NCI-H2171 (cell line): ENCODE measurements around the gene UNC13A.
A peak's percentile ranks its signal among the peaks of the same experiment; 100 is the strongest.

Experiments
- DNase-seq: peaks from one replicate; lab custom pipeline; 2025; lab: John Stamatoyannopoulos, UW

The UNC13A gene

DNA sequence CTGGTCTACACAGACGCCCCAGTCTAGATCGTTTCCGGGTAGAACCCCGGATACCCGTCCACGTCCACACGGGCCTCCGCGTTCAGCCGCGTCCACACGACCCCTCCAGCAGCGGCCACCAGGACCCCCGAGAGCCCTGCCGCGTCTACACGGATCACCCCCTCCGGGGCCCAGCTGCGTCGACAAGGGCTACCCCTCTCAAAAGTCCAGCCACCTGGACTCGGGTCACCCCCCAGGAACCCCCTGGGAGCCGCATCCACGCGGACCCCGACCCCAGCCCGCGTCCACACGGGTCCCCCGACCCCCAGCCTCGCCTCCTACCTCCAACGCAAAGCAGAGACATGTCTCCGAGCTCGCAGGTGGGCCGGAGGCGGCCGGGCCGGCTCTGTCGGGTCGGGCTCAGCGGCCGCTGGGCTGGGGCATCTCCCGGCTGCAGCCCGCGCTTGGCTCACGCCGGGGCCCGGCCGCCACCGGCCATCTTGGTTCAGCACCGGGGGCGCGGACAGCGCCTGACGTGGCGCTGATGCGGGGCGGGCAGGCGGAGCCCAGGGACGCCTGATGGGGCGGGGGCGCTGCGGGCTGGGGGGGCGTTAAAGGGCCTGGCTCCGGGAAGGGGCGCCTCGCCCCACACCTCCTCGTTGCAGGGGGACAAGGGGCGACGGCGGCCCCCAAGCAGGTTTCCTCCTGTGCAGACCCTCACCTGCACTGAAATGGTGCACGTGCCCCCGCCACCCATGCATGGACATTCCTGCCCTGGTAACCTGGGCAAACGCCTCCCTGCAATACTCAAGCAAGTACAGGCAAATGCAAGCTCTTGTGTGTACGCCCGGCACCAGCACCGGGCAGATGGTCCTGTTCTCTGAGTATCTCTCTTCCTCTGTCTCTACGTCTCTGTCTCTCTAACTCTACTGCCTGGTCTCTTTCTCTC is at the start of gene UNC13A:
Gene UNC13A, minus strand, starts transcription at position 498 of the 928 bp plus-strand sequence. Its CDS starts 155 bp downstream, at position 343.
- DNase-seq, result peak; percentile 40

DNA sequence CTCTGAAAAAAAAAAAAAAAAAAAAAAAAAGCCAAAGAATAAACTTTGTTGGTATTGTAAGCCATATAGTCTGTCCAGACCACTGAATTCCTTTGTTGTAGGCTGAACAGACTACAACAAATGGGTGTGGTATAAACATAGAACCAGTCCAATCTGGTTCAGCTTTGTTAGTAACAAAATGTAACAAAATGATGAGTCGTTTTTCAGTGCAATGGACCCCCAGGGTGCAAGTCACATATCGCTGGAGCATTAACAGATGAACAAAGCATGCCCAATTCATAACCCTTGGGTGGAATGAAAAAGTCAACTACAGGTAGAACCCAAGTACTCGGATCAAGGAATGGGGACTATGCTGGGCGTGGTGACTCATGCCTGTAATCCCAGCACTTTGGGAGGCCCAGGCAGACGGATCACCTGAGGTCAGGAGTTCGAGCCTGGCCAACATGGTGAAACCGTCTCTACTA is 49.6 kb upstream of the UNC13A start:
- DNase-seq, result no peak

DNA sequence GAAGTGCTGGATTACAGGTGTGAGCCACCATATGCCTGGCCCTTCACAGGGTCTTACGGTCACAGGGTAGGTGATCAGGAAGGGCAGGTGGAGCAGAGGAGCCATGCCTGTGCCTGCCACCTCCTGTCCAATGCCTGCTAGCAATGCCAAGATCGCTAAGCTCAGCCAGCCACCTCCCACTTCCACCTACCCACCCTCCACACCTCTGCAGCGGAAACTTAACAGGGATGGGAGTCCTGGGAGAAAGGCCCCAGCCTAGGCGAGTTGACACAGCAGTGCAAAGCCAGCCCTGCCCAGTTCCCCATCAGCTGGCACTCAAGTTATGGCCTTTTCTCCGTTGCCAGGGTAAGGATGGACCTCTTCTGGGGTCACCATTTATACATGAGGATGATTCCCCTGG is 47.3 kb upstream of the UNC13A start:
- DNase-seq, result no peak

DNA sequence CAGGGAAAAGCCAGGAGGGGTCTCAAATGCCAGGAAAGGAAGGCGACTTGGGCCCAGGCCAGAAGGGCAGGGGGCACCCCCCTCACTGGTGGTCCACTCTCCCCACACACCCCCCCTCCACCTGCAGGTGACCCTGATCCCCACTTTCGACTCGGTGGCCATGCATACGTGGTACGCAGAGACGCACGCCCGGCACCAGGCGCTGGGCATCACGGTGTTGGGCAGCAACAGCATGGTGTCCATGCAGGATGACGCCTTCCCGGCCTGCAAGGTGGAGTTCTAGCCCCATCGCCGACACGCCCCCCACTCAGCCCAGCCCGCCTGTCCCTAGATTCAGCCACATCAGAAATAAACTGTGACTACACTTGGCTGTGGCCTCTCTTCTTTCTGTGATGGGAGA is 46.0 kb upstream of the UNC13A start:
- no peak for DNase-seq

DNA sequence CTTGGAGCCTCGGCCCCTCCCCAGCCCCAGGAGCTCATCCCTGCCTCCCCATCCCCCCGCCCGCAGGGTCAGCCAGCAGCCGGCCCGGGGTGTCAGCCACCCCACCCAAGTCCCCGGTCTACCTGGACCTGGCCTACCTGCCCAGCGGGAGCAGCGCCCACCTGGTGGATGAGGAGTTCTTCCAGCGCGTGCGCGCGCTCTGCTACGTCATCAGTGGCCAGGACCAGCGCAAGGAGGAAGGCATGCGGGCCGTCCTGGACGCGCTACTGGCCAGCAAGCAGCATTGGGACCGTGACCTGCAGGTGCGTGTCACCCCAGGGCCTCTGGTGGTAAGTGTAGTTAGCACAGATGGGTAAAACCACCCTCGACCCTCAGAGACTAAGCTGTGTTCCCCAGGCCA is 45.0 kb upstream of the UNC13A start:
- no peak for DNase-seq

DNA sequence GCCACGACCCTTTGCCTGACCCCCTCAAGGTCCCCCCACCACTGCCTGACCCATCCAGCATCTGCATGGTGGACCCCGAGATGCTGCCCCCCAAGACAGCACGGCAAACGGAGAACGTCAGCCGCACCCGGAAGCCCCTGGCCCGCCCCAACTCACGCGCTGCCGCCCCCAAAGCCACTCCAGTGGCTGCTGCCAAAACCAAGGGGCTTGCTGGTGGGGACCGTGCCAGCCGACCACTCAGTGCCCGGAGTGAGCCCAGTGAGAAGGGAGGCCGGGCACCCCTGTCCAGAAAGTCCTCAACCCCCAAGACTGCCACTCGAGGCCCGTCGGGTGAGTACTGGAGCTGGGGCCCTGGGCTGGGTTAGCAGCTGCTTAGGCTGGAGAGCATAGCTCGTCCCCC is 39.7 kb upstream of the UNC13A start:
- no peak for DNase-seq

DNA sequence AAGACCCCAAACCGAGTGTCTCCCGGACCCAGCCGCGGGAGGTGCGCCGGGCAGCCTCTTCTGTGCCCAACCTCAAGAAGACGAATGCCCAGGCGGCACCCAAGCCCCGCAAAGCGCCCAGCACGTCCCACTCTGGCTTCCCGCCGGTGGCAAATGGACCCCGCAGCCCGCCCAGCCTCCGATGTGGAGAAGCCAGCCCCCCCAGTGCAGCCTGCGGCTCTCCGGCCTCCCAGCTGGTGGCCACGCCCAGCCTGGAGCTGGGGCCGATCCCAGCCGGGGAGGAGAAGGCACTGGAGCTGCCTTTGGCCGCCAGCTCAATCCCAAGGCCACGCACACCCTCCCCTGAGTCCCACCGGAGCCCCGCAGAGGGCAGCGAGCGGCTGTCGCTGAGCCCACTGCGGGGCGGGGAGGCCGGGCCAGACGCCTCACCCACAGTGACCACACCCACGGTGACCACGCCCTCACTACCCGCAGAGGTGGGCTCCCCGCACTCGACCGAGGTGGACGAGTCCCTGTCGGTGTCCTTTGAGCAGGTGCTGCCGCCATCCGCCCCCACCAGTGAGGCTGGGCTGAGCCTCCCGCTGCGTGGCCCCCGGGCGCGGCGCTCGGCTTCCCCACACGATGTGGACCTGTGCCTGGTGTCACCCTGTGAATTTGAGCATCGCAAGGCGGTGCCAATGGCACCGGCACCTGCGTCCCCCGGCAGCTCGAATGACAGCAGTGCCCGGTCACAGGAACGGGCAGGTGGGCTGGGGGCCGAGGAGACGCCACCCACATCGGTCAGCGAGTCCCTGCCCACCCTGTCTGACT is 39.0 kb upstream of the UNC13A start:
- no peak for DNase-seq

DNA sequence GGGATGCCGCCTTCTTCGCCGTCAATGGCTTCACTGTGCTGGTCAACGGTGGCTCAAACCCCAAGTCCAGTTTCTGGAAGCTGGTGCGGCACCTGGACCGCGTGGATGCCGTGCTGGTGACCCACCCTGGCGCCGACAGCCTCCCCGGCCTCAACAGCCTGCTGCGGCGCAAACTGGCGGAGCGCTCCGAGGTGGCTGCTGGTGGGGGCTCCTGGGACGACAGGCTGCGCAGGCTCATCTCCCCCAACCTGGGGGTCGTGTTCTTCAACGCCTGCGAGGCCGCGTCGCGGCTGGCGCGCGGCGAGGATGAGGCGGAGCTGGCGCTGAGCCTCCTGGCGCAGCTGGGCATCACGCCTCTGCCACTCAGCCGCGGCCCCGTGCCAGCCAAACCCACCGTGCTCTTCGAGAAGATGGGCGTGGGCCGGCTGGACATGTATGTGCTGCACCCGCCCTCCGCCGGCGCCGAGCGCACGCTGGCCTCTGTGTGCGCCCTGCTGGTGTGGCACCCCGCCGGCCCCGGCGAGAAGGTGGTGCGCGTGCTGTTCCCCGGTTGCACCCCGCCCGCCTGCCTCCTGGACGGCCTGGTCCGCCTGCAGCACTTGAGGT is 38.1 kb upstream of the UNC13A start:
- no peak for DNase-seq

DNA sequence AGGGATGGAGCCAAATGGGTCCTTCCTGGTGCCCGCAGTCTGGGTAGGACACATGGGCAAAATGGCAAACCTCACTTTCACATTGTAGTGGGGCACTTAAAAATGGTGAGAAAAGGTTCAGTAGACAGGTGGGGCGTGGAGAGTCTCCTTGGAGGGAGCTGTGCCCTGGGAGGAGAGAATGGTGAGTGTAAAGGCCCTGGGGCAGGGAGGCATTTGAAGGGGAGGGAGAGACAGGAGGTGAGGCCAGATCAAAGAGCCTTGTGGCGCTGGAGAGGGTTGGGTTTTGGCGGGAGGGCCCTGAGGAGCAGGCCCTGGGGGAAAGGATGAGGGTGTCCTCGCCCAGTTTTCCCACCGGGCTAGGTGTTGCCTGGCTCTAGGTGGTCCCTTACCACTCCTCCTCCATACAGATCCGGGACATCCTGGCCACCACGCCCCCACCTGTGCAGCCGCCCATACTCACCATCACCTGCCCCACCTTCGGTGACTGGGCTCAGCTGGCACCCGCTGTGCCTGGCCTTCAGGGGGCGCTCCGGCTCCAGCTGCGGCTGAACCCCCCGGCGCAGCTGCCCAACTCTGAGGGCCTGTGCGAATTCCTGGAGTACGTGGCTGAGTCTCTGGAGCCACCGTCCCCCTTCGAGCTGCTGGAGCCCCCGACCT is 37.4 kb upstream of the UNC13A start:
- no peak for DNase-seq

DNA sequence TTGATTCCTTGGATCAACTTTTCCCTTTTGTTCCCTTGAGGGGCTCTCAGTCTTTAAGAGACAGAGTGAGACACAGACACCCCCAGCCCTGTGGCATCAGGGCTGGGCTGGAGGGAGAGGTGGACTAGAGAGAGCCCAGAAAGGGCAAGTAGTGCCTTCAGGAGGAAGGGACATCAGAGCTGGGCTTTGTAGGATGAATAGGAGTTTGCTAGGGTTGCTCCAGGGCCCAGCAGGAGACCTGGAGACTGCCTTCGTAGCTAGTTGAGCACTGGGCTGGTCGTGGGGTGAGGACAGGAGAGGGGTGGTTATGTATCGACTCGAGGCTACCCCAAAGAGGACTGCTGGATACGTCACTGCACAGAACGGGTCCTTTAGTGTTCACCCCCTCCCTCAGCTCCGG is 36.5 kb upstream of the UNC13A start:
- no peak for DNase-seq

DNA sequence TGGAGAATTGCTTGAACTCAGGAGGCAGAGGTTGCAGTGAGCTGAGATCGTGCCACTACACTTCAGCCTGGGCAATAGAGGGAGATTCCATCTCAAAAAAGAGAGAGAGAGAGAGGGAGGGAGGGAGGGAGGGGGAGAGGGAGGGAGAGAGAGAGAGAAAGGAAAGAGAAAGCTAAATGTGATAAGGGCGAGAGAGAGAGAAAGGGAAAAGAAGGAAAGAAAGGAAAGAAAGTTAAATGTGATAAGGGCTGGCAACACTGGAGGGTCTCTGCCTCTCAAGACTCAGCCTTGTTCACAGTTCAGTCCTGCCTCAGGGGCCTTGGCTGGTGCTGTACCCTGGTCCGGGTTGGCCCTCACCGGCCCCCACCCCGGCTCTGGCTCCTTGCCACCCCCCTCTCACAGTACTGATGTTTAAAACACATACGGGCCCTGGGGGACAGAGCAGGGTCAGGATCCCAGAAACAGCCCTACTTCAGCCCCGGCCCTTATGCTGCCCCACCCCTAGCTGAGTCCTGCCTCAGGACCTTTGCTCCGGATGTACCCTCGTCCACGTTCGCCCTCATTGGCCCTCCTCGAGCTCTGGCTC is 34.6 kb upstream of the UNC13A start:
- no peak for DNase-seq

DNA sequence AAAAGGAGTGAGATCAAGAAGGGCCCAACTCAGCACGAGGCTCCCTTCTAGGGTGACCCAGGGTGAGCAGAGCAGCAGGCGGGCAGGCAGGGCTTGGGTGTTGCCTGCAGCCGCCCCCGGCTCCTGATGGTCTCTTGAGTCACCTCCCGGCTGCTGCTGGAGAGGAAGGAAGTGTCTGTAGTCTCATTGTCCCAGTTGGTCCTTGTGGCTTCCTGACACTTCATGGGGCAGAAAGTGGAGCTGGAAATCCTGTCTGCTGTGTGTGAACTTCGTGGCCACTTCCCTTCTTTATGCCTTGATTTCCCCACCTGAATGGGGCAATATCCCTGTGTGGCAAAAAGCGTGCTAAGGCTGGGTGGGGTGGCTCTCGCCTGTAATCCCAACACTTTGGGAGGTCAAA is 33.7 kb upstream of the UNC13A start:
- DNase-seq, result no peak

DNA sequence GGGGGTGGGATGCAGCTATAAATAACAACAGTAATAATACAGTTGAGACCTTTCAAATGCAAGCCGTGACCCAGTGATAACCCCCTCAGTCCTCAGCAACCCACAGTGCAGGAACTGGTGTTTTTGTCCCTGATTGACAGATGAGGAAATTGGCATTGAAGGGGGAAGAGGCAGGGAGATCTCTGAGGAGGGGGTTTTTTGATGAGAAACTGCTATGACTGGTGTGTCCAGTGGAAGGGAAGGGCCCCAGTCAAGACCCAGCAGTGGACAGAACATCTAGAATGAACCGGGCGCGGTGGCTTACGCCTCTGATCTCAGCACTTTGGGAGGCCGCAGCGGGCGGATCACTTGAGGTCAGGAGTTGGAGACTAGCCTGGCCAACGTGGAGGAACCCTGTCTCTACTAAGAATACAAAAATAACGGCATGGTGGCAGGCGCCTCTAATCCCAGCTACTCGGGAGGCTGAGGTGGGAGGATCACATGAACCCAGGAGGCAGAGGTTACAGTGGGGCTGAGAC is 33.0 kb upstream of the UNC13A start:
- no peak for DNase-seq

DNA sequence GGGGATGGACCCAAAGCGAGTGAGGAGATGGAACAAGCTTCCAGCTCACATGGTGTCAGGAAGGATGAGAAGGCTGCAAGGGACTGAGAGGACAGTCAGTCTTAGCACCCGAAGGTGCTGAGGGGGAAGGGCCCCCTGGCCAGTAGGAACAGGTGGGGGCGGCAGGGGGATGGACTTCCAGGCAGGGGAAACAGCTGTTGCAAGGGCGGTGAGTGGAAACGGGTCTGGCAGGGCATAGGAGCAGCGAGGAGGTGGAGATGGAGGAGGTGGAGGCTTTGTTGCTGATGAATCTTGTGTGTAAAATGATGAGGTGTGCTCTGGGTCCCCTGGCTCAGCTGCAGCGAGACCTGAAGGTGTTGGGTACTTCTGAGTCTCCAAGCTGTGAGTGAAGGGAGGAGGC is 32.3 kb upstream of the UNC13A start:
- DNase-seq, result no peak

DNA sequence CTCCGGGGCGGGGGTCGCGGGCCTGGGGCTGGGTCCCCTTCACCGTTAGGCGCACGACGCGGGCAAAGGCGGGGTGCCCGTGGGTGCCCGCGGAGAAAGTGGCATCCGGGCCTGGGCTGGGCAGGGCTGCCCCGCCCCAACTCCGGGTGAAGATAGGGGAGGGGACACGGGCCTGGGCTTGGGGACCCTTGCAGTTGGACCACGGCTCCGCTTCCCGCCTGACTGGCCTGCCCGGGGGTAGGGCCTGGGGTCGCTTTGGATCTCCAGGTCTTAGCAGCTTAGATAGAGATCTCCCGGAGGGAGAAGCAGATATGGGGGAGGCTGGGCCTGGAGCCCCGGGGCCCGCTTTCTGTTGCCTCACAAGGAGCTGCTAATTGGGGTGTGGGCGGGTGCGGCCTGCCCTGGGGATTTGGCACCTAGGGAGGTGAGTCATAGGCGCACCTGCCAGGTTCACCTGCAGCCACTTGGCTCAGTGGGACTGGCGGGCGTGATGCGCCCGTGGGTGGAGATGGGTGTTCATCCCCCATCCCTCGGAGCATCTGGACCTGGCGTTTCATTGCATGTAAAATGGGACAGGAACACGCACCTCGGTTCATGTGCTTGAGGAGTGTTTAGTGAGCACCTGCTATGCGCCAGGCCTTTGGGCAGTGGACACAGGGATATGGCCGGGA is 31.7 kb upstream of the UNC13A start:
- peak; percentile 42 for DNase-seq

DNA sequence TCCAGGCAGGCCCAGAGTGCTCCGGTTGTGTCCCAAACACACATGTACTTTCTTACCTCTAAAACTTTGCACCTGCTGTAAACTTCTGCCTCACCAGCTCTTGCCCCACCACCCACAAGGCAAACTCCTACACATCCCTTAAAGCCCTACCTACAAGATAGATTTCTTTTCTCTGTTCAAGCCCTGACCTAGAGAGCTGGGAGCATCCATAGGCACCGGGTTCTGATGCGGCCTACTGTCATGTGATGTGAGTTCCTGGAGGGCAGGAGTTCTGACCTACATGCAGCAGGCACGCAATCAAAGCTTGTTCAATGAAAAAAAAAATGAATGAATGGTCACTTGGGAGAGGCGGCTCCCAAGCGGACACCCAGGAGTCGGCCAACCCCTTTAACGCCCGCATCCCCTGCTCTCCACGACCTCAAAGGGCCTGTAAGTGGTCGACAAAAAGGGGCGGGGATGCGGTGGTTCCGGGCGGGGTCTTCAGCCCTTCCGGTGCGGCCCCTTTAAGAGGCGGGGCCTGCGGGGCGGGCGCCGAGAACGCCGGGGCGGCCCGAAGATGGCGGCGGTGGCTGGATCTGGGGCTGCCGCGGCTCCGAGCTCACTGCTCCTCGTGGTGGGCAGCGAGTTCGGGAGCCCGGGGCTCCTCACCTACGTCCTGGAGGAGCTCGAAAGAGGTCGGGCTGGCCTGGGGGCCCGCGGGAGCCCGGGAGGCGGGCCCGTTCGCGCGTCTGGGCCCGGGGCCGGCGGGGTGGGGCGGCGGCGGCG is 31.0 kb upstream of the UNC13A start, which contains the start of gene MAP1S:
Gene MAP1S, plus strand, starts transcription at position 534 of the 765 bp plus-strand sequence. Its CDS starts 23 bp downstream, at position 557.
- peak; percentile 64 for DNase-seq

DNA sequence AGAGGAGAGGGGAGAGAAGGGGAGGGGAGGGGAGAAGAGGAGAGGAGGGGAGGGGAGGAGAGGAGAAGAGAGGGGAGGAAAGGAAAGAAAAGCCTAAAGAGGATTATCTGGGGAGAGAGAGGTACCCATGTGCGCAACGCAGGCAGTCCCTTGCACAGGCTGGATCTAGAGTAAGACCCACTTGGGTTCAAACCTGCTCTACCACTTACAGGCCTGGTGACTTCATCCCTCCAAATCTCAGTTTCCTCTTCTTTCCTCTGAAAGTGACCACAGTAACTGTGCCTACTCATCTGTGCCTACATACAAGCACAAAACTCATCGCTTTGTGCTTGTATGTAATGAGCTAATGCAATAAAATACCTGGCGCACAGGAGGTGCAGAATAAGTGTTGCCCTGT is 30.4 kb upstream of the UNC13A start:
- DNase-seq, result no peak

DNA sequence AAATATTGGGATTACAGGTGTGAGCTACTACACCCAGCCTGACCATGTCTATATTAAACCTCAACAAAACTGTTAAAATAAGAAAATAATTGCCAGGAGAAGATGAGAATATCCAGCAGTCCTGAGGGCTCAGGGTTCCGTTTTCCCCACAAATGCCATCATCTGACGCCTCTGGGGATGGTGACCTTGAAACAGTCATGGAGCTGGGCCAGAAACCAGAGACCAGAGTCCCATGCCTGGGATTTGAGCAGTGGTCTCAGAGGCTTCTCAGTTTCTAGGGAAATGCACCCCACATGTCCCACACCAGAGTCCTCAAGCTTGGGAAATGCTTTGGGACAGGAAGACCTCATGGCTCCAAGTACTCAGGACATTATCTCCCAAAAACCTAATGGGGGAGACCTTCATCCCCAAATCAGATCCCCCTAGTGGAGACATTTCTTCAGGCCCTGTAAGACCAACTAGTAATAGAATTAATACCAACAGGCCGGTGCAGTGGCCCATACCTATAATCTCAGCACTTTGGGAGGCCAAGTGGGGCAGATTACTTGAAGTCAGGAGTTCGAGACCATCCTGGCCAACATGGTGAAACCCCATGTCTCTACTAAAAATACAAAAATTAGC is 28.3 kb upstream of the UNC13A start:
- no peak for DNase-seq

DNA sequence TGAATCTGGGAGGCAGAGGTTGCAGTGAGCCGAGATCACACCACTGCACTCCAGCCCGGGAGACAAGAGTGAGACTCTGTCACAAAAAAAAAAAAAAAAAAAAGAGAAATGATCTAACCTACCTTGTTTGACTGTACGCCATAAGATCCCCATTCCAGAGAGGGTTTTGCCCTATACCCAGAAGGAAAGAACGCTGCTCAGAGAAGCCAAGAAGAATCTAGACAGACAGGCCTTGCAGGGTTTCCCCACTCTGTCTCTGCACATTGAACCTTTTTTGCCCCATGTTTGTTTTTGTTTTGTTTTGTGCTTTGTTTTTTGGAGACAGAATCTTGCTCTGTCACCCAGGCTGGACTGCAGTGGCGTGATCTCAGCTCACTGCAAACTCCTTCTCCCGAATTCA is 23.7 kb upstream of the UNC13A start:
- no peak for DNase-seq
